NB4 (cell line): Measurements from ENCODE around the gene PPP4R2.

Experiments used
- TF ChIP-seq, protein P1 (sequence below): IDR thresholded peaks from one replicate; pipeline ENCODE4 v1.5.1; 2012; ENCODE audit warnings: low read depth, low read length
- TF ChIP-seq, protein P2 (sequence below): IDR thresholded peaks from 2 replicates; pipeline ENCODE4 v1.6.1; 2011; ENCODE audit warnings: low read depth, low read length

DNA sequence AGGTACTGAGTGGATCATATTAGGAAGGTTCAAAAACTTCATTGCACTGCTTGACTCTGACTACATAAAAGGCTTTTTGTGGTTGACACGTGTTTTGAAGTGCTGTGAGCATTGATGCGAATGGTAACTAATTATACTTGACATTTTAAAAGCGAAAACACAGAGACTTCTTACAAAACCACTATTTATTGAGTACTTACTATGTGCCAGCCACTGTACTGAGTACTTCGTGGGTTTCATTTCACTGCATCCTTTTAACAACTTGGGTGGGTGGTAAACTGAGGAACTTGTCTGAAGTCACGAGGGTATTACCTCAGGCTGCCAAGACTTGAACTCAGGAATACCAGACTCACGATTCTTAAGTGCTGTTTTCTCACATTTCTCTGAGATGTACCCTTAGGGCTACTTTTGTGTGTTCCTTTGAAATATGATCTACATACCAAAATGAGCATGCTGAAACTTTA is 45.3 kb upstream of the PPP4R2 start:
- TF ChIP-seq, protein P1, sequence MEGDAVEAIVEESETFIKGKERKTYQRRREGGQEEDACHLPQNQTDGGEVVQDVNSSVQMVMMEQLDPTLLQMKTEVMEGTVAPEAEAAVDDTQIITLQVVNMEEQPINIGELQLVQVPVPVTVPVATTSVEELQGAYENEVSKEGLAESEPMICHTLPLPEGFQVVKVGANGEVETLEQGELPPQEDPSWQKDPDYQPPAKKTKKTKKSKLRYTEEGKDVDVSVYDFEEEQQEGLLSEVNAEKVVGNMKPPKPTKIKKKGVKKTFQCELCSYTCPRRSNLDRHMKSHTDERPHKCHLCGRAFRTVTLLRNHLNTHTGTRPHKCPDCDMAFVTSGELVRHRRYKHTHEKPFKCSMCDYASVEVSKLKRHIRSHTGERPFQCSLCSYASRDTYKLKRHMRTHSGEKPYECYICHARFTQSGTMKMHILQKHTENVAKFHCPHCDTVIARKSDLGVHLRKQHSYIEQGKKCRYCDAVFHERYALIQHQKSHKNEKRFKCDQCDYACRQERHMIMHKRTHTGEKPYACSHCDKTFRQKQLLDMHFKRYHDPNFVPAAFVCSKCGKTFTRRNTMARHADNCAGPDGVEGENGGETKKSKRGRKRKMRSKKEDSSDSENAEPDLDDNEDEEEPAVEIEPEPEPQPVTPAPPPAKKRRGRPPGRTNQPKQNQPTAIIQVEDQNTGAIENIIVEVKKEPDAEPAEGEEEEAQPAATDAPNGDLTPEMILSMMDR: no peak
- TF ChIP-seq, protein P2, sequence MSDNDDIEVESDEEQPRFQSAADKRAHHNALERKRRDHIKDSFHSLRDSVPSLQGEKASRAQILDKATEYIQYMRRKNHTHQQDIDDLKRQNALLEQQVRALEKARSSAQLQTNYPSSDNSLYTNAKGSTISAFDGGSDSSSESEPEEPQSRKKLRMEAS: no peak
